CD4-positive, alpha-beta T cell treated with Interleukin-15 for 4 hours (primary cell): ENCODE measurements around the gene CFAP97D2.
"Not testable (repeated sequence)": the region's sequence is repeated elsewhere in the genome, so short reads cannot be mapped to it uniquely, and the experiment has no call there.

ENCODE experiments used
- DNase-seq: peaks from one replicate; pipeline ENCODE4 v3.0.0-alpha.2; 2020; ENCODE audit warnings: low spot score

The CFAP97D2 gene

GRCh38 chr13:114158869-114159666 lies 20.0 kb upstream of the CFAP97D2 start:
- not testable (repeated sequence) for DNase-seq

- no peak for DNase-seq
Measured at GRCh38 chr13:114161028-114161556, 18.0 kb upstream of the CFAP97D2 start.

- DNase-seq: peak; percentile 44
Measured at GRCh38 chr13:114161644-114162532, 17.2 kb upstream of the CFAP97D2 start.

- DNase-seq: no peak
Measured at GRCh38 chr13:114162533-114162922, 16.5 kb upstream of the CFAP97D2 start.

- DNase-seq: no peak
Measured at GRCh38 chr13:114164053-114164452, 15.0 kb upstream of the CFAP97D2 start.

GRCh38 chr13:114164681-114165429 lies 14.2 kb upstream of the CFAP97D2 start:
- no peak for DNase-seq

- DNase-seq: no peak
Measured at GRCh38 chr13:114166381-114167131, 12.5 kb upstream of the CFAP97D2 start.

GRCh38 chr13:114167426-114167825 lies 11.6 kb upstream of the CFAP97D2 start:
- no peak for DNase-seq

- DNase-seq: no peak
Measured at GRCh38 chr13:114167885-114168284, 11.2 kb upstream of the CFAP97D2 start.

GRCh38 chr13:114173272-114173671 lies 5.8 kb upstream of the CFAP97D2 start:
- no peak for DNase-seq

GRCh38 chr13:114173745-114174144 lies 5.3 kb upstream of the CFAP97D2 start:
- no peak for DNase-seq

GRCh38 chr13:114174529-114174961 lies 4.5 kb upstream of the CFAP97D2 start:
- no peak for DNase-seq

GRCh38 chr13:114176359-114176902 lies 2.6 kb upstream of the CFAP97D2 start:
- DNase-seq: not testable (repeated sequence)

GRCh38 chr13:114177245-114178010 lies 1.6 kb upstream of the CFAP97D2 start:
- DNase-seq: no peak

GRCh38 chr13:114185182-114185971 lies 6.3 kb downstream of the CFAP97D2 start:
- no peak for DNase-seq

- peak; percentile 19 for DNase-seq
Measured at GRCh38 chr13:114194853-114195252, 15.8 kb downstream of the CFAP97D2 start.

GRCh38 chr13:114196629-114197028 lies 17.6 kb downstream of the CFAP97D2 start:
- DNase-seq: no peak

GRCh38 chr13:114198556-114198955 lies 19.5 kb downstream of the CFAP97D2 start:
- DNase-seq: no peak

GRCh38 chr13:114199526-114199925 lies 20.5 kb downstream of the CFAP97D2 start:
- not testable (repeated sequence) for DNase-seq
